PC-3 (cell line): Measurements from ENCODE around the gene TXNDC12. TPM values are rescaled to one million over a fixed set of nuclear protein-coding genes. Genes with fewer than 3 reads are reported as not detected.
A peak's percentile ranks its signal among the peaks of the same experiment; 100 is the strongest.

ENCODE experiments used
- ATAC-seq: fragments of 200-7000 bp; cut with Tn5 transposase; 2 replicates; pipeline ENCODE4 v1.9.1; 2020; ENCODE audit warnings: mild to moderate bottlenecking, moderate library complexity
- BruUV-seq: library from RNA; stranded (reverse); fragments of 400-500 nt; replicated peaks from 2 replicates; lab custom pipeline; 2021; lab: Mats Ljungman, UMichigan
- CTCF ChIA-PET: fragments of 300-600 bp; sonication (Branson Sonifier 250); formaldehyde crosslinking; loops from one replicate; lab custom pipeline; 2022; ENCODE audit warnings: antibody characterized with exemption; lab: Charles Lee
- POLR2A ChIA-PET: fragments of 300-600 bp; sonication (Branson Sonifier 250); formaldehyde crosslinking; loops from one replicate; lab custom pipeline; 2022; ENCODE audit warnings: antibody characterized with exemption; ENCODE audit not compliant: unreplicated experiment; lab: Charles Lee
- DNase-seq: peaks from one replicate; pipeline ENCODE4 v3.0.0-alpha.2; 2015
- H2AFZ ChIP-seq: fragments of 300-600 bp; sonication (generic); 2 replicates; pipeline ENCODE4 v1.6.0; 2016; ENCODE audit warnings: antibody characterized with exemption, low read length
- H3F3A ChIP-seq: fragments of 300-600 bp; sonication (generic); one replicate; pipeline ENCODE4 v1.6.0; 2017; ENCODE audit warnings: antibody characterized with exemption, low read length, control low read depth, mild to moderate bottlenecking; ENCODE audit not compliant: unreplicated experiment
- H3K27ac ChIP-seq: fragments of 300-600 bp; sonication (generic); 2 replicates; pipeline ENCODE4 v1.5.1; 2016; ENCODE audit warnings: mild to moderate bottlenecking, low read length
- H3K27me3 ChIP-seq: fragments of 300-600 bp; sonication (generic); 2 replicates; pipeline ENCODE4 v1.6.1; 2016; ENCODE audit warnings: low read length, mixed read lengths
- H3K36me3 ChIP-seq: fragments of 300-600 bp; sonication (generic); 2 replicates; pipeline ENCODE4 v1.6.1; 2016; ENCODE audit warnings: low read depth, mixed run types, low read length, mixed read lengths
- H3K4me1 ChIP-seq: fragments of 300-600 bp; sonication (generic); 2 replicates; pipeline ENCODE4 v1.5.1; 2016; ENCODE audit warnings: low read length; ENCODE audit not compliant: insufficient read depth
- H3K4me2 ChIP-seq: fragments of 300-600 bp; sonication (generic); 2 replicates; pipeline ENCODE4 v1.6.0; 2016; ENCODE audit warnings: low read length
- H3K4me3 ChIP-seq: fragments of 300-600 bp; sonication (generic); 2 replicates; pipeline ENCODE4 v1.5.1; 2016; ENCODE audit warnings: mild to moderate bottlenecking, low read length, mixed read lengths
- H3K79me2 ChIP-seq: fragments of 300-600 bp; sonication (generic); 2 replicates; pipeline ENCODE4 v1.6.1; 2017; ENCODE audit warnings: low read length, mixed read lengths
- H3K9ac ChIP-seq: fragments of 300-600 bp; sonication (generic); 2 replicates; pipeline ENCODE4 v1.6.0; 2016; ENCODE audit warnings: mild to moderate bottlenecking, low read length
- H3K9me2 ChIP-seq: fragments of 300-600 bp; sonication (generic); replicated peaks from 2 replicates; pipeline ENCODE4 v1.6.1; 2016; ENCODE audit warnings: mixed run types, low read length, mixed read lengths
- H3K9me3 ChIP-seq: fragments of 300-600 bp; sonication (generic); 2 replicates; pipeline ENCODE4 v1.6.1; 2016; ENCODE audit warnings: low read length, mixed read lengths
- H4K20me1 ChIP-seq: fragments of 300-600 bp; sonication (generic); 2 replicates; pipeline ENCODE4 v1.6.1; 2016; ENCODE audit warnings: low read length, mixed read lengths
- CTCF ChIP-seq: fragments of 300-600 bp; sonication (generic); conservative IDR thresholded peaks from 2 replicates; pipeline ENCODE4 v1.5.1; 2017; ENCODE audit warnings: antibody characterized with exemption, low read depth, mild to moderate bottlenecking, low read length
- EZH2 ChIP-seq: fragments of 300-600 bp; sonication (generic); IDR thresholded peaks from one replicate; pipeline ENCODE4 v1.6.1; 2017; ENCODE audit warnings: antibody characterized with exemption, mild to moderate bottlenecking, low read length; ENCODE audit not compliant: unreplicated experiment
- EZH2phosphoT487 ChIP-seq: fragments of 300-600 bp; sonication (generic); IDR thresholded peaks from 2 replicates; pipeline ENCODE4 v1.6.1; 2018; ENCODE audit warnings: mild to moderate bottlenecking, antibody characterized with exemption, low read length, borderline replicate concordance
- intact Hi-C: fragments of 100-400 bp; cut with micrococcal nuclease; formaldehyde crosslinking; loops from 2 replicates; pipeline ENCODE4 v1.9.0; 2023
- total RNA-seq: library from RNA; depleted of rRNA; stranded (reverse); fragments of >200 nt; gene quantifications from 2 replicates; pipeline ENCODE4 v1.2.3, GENCODE V29; 2014

TXNDC12 gene
- total RNA-seq, 1 experiment from 2014 or later, result 36.8 TPM

- POLR2A ChIA-PET, result no interaction called here
- no peak overlapping the region for H2AFZ ChIP-seq
These were observed 51.1 kb downstream of the TXNDC12 start for GRCh38 chr1:52003877-52004276.

GRCh38 chr1:52002038-52002917 is 52.7 kb downstream of the TXNDC12 start:
- Histone ChIP-seq H4K20me1 (no peaks in the 10 kb centered on the region), H3F3A (no peaks in the 10 kb centered on the region), H3K4me3 (no peak overlapping the region), H3K4me1 (no peaks in the 10 kb centered on the region), H3K27me3 (no peaks in the 10 kb centered on the region), H2AFZ (no peak overlapping the region), H3K79me2 (no peaks in the 10 kb centered on the region), H3K9me2 (no peaks in the 10 kb centered on the region), H3K27ac (no peak overlapping the region), H3K9me3 (no peaks in the 10 kb centered on the region), H3K36me3 (no peaks in the 10 kb centered on the region), H3K4me2 (no peak overlapping the region), H3K9ac (no peak overlapping the region)
- intact Hi-C loops, result loop anchor here (1.0 to 10.0 kb wide), 3 partner anchors 45 to 187 kb away; no protein-coding TSS in a partner anchor
- no peak for TF ChIP-seq EZH2
- peak; percentile 95 for TF ChIP-seq CTCF
- peak; percentile 98 for DNase-seq
- ATAC-seq, result peak; percentile 99
- POLR2A ChIA-PET, result no interaction called here
- CTCF ChIA-PET, result interaction anchor here (0.5 kb wide), 1 partner anchor 865 kb away, joined by 4 read pairs; no protein-coding TSS in a partner anchor
- no TSS peak for BruUV-seq

More at GRCh38 chr1:52003877-52004276, 51.1 kb downstream of the TXNDC12 start:
- no peak for DNase-seq
- H3K27me3 ChIP-seq, result no peaks in the 10 kb centered on the region
- H4K20me1 ChIP-seq, result no peaks in the 10 kb centered on the region
- H3K4me3 ChIP-seq, result no peak overlapping the region
- H3K4me2 ChIP-seq, result no peak overlapping the region
- no peaks in the 10 kb centered on the region for H3K9me2 ChIP-seq
- no peak overlapping the region for H3K27ac ChIP-seq
- no peaks in the 10 kb centered on the region for H3K36me3 ChIP-seq
- intact Hi-C loops, result loop anchor here (5.0 to 10.0 kb wide), 2 partner anchors 47 to 189 kb away; no protein-coding TSS in a partner anchor
- CTCF ChIA-PET, result no interaction called here
- ATAC-seq, result no peak
- H3K79me2 ChIP-seq, result no peaks in the 10 kb centered on the region
- no peaks in the 10 kb centered on the region for H3F3A ChIP-seq
- TF ChIP-seq CTCF (no peak), EZH2 (no peak), EZH2phosphoT487 (no peak)
- no peaks in the 10 kb centered on the region for H3K9me3 ChIP-seq
- no peak overlapping the region for H3K9ac ChIP-seq
- H3K4me1 ChIP-seq, result no peaks in the 10 kb centered on the region
- no TSS peak for BruUV-seq

- Histone ChIP-seq H3K79me2 (no peaks in the 10 kb centered on the region), H2AFZ (no peak overlapping the region), H3K9me3 (no peaks in the 10 kb centered on the region), H3K9me2 (no peaks in the 10 kb centered on the region), H3K9ac (no peak overlapping the region), H3K4me3 (no peak overlapping the region), H3K4me1 (no peaks in the 10 kb centered on the region), H3F3A (no peaks in the 10 kb centered on the region), H3K36me3 (no peaks in the 10 kb centered on the region), H4K20me1 (no peaks in the 10 kb centered on the region), H3K27me3 (no peaks in the 10 kb centered on the region), H3K27ac (no peak overlapping the region), H3K4me2 (no peak overlapping the region)
- CTCF ChIA-PET, result interaction anchor here (0.6 kb wide), 1 partner anchor 8 kb away, joined by 21 read pairs; the partner anchor contains the start of gene RAB3B
- intact Hi-C loops, result no loop called here
- no TSS peak for BruUV-seq
- TF ChIP-seq EZH2phosphoT487, result no peak
- no peak for TF ChIP-seq EZH2
- TF ChIP-seq CTCF, result no peak
- no peak for ATAC-seq
- no peak for DNase-seq
- POLR2A ChIA-PET, result no interaction called here
These were observed 56.3 kb downstream of the TXNDC12 start for GRCh38 chr1:51998701-51999100.
